GM12878 (cell line): Measurements from ENCODE around the gene ATP5PO. TPM values are rescaled to one million over a fixed set of nuclear protein-coding genes. Genes with fewer than 3 reads are reported as not detected.

Experiments
- CBX3 ChIP-seq: fragments of 200-600 bp; sonication (generic); IDR thresholded peaks from 2 replicates; pipeline ENCODE4 v1.6.1; 2016; ENCODE audit warnings: low read depth, borderline replicate concordance
- GATAD2B ChIP-seq: fragments of 450-650 bp; conservative IDR thresholded peaks from 2 replicates; pipeline ENCODE4 v1.6.1; 2017; ENCODE audit warnings: low read depth, mild to moderate bottlenecking, moderate library complexity
- MLLT1 ChIP-seq: fragments of 450-650 bp; IDR thresholded peaks from 2 replicates; pipeline ENCODE4 v1.6.1; 2016; ENCODE audit warnings: mild to moderate bottlenecking
- MYB ChIP-seq: fragments of 150-350 bp; IDR thresholded peaks from 2 replicates; pipeline ENCODE4 v1.6.1; 2014; ENCODE audit warnings: mild to moderate bottlenecking, low read depth, low read length, borderline replicate concordance
- NR2C2 ChIP-seq: IDR thresholded peaks from 2 replicates; pipeline ENCODE4 v1.6.1; 2011; ENCODE audit warnings: borderline replicate concordance, low read depth; ENCODE audit not compliant: control insufficient read depth, insufficient read length
- PAX5 ChIP-seq: IDR thresholded peaks from 2 replicates; pipeline ENCODE4 v1.6.1; 2011; ENCODE audit warnings: low read depth, low read length, borderline replicate concordance
- POLR2AphosphoS5 ChIP-seq: IDR thresholded peaks from 2 replicates; pipeline ENCODE4 v1.6.1; 2011; ENCODE audit warnings: mild to moderate bottlenecking, low read length, inconsistent platforms
- RCOR1 ChIP-seq: conservative IDR thresholded peaks from 2 replicates; pipeline ENCODE4 v1.6.1; 2012; ENCODE audit warnings: low read depth, low read length, improper control_type of control experiment
- RUNX3 ChIP-seq: IDR thresholded peaks from 2 replicates; pipeline ENCODE4 v1.6.1; 2012; ENCODE audit warnings: low read length, inconsistent platforms
- SMAD1 ChIP-seq: fragments of 450-650 bp; IDR thresholded peaks from 2 replicates; pipeline ENCODE4 v1.6.1; 2018; ENCODE audit warnings: mild to moderate bottlenecking, low read depth; ENCODE audit not compliant: partially characterized antibody
- SP1 ChIP-seq: IDR thresholded peaks from one replicate; pipeline ENCODE4 v1.6.1; 2011; ENCODE audit warnings: low read depth, low read length
- SRF ChIP-seq, 2 experiments: IDR thresholded peaks; 2 replicates each; pipeline ENCODE4 v1.6.1; 2011; ENCODE audit warnings: low read depth in 2 of 2, low read length in 2 of 2, mild to moderate bottlenecking in 1 of 2, moderate library complexity in 1 of 2
- TBL1XR1 ChIP-seq: IDR thresholded peaks from 2 replicates; pipeline ENCODE4 v1.6.1; 2012; ENCODE audit warnings: low read depth, low read length, improper control_type of control experiment
- WRNIP1 ChIP-seq: IDR thresholded peaks from 2 replicates; pipeline ENCODE4 v1.6.1; 2011; ENCODE audit warnings: low read depth, low read length, improper control_type of control experiment, borderline replicate concordance
- YBX1 ChIP-seq: fragments of 450-650 bp; IDR thresholded peaks from 2 replicates; pipeline ENCODE4 v1.6.1; 2016; ENCODE audit warnings: antibody characterized with exemption
- ZNF592 ChIP-seq: fragments of 450-650 bp; IDR thresholded peaks from 2 replicates; pipeline ENCODE4 v1.6.1; 2017; ENCODE audit warnings: mild to moderate bottlenecking, moderate library complexity
- polyA plus RNA-seq, 11 experiments: library from polyadenylated mRNA; depleted of rRNA in 4 of 11; unstranded in 6 of 11; stranded (reverse) in 5 of 11; fragments of >200 nt; fragmentation: Nextera tagmentation in 4 of 11; fragmentation: Illumina TruSeq in 1 of 11; extraction: Ambion mirVana in 4 of 11; extraction: Trizol in 1 of 11; gene quantifications; 1 replicate in 1 of 11; 2 replicates in 10 of 11; pipeline versions ENCODE4 v1.2.1 to v1.2.3, GENCODE V29; 2011 to 2016; ENCODE audit warnings: inconsistent platforms in 2 of 11, missing spikeins in 2 of 11, low read depth in 1 of 11
- total RNA-seq, 4 experiments: library from RNA; depleted of rRNA in 3 of 4; stranded (reverse); fragments of >200 nt in 3 of 4; fragmentation: Illumina TruSeq in 1 of 4; extraction: Trizol in 1 of 4; gene quantifications; 2 replicates each; pipeline versions ENCODE4 v1.2.1 to v1.2.3, GENCODE V29; 2013 to 2021
- TF ChIP-seq, protein P1 (sequence below): fragments of 150-350 bp; IDR thresholded peaks from 2 replicates; pipeline ENCODE4 v1.6.1; 2016; ENCODE audit warnings: low read depth, low read length
- TF ChIP-seq, protein P2 (sequence below): fragments of 450-650 bp; IDR thresholded peaks from 2 replicates; pipeline ENCODE4 v1.6.1; 2017; ENCODE audit warnings: mild to moderate bottlenecking, low read depth, inconsistent platforms; ENCODE audit not compliant: poor library complexity, severe bottlenecking

The ATP5PO gene
- total and polyA plus RNA-seq, 10 of the 15 experiments (the other 5 are each of a cell fraction or from before 2014, with no cell fraction given): 251 to 1,656 (median 470) TPM

DNA sequence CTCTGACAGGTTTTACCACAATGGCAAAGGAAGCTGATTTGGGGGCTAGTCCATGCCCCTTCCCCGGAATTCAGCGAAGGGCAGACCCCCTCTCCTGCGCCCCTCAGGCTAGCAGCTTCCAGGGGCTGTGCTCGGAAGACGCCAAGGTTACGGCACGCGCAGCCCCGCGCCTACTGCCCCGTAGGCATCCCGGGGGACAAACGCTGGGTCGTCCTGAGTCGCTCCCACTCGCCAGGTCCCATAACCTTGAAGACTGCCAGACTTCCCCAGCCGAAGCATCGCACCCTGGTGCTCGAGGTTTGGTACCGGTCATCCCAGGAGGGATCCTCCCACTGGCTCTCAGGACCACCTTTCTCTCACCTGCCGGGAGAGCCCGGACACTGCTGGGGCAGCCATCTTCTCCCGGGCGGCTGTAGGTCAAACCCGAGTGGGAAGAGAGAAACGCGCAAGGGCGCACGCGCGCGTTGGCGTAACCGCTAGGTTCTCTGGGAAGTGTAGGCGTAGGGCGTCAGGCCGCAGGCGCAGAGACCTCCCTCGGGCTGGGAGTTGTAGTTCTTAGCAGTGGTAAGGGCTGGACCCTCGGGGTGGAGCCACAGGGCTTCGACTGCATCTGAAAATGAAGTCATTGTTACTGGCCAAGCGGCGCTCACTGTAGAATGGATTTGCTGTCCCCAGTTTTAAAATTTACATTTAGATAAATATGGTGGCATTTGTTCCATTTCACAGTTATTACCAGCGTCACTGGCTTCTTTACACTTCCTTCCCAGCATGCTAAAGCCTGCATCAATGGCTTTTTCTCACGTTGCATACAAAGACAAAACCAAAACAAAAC lies at the start of gene ATP5PO (continued):
- TF ChIP-seq ZNF592 (no peak), SRF (IDR thresholded peaks at IDR 0.05; ENCODE audit: low read depth in 2 of 2, low read length in 2 of 2) (no peak), SMAD1 (no peak), RUNX3 (peak; percentile 79), WRNIP1 (no peak), YBX1 (no peak), PAX5 (no peak; the same call in 1 of the 2 replicates), NR2C2 (no peak), POLR2AphosphoS5 (peak; percentile 96), TBL1XR1 (peak; percentile 55; the same call in 1 of the 2 replicates), GATAD2B (no peak), MLLT1 (0 out of 2 replicates have a peak, but pooled peaks have one; percentile 38), SP1 (peak; percentile 49), CBX3 (no peak), MYB (0 out of 2 replicates have a peak, but pooled peaks have one; percentile 46), RCOR1 (0 out of 2 replicates have a peak, but pooled peaks have one; percentile 45)
- TF ChIP-seq, protein P1, sequence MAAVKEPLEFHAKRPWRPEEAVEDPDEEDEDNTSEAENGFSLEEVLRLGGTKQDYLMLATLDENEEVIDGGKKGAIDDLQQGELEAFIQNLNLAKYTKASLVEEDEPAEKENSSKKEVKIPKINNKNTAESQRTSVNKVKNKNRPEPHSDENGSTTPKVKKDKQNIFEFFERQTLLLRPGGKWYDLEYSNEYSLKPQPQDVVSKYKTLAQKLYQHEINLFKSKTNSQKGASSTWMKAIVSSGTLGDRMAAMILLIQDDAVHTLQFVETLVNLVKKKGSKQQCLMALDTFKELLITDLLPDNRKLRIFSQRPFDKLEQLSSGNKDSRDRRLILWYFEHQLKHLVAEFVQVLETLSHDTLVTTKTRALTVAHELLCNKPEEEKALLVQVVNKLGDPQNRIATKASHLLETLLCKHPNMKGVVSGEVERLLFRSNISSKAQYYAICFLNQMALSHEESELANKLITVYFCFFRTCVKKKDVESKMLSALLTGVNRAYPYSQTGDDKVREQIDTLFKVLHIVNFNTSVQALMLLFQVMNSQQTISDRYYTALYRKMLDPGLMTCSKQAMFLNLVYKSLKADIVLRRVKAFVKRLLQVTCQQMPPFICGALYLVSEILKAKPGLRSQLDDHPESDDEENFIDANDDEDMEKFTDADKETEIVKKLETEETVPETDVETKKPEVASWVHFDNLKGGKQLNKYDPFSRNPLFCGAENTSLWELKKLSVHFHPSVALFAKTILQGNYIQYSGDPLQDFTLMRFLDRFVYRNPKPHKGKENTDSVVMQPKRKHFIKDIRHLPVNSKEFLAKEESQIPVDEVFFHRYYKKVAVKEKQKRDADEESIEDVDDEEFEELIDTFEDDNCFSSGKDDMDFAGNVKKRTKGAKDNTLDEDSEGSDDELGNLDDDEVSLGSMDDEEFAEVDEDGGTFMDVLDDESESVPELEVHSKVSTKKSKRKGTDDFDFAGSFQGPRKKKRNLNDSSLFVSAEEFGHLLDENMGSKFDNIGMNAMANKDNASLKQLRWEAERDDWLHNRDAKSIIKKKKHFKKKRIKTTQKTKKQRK: no peak
- TF ChIP-seq, protein P2, sequence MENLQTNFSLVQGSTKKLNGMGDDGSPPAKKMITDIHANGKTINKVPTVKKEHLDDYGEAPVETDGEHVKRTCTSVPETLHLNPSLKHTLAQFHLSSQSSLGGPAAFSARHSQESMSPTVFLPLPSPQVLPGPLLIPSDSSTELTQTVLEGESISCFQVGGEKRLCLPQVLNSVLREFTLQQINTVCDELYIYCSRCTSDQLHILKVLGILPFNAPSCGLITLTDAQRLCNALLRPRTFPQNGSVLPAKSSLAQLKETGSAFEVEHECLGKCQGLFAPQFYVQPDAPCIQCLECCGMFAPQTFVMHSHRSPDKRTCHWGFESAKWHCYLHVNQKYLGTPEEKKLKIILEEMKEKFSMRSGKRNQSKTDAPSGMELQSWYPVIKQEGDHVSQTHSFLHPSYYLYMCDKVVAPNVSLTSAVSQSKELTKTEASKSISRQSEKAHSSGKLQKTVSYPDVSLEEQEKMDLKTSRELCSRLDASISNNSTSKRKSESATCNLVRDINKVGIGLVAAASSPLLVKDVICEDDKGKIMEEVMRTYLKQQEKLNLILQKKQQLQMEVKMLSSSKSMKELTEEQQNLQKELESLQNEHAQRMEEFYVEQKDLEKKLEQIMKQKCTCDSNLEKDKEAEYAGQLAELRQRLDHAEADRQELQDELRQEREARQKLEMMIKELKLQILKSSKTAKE: no peak
